NB4 (cell line): ENCODE measurements around the gene UBAC2.

Experiments used
- DNase-seq: peaks from one replicate; pipeline ENCODE4 v3.0.0; 2010; ENCODE audit warnings: low read depth
- H3K4me3 ChIP-seq: one replicate; pipeline ENCODE4 v1.5.1; 2011; ENCODE audit warnings: mild to moderate bottlenecking, low read depth, low read length, moderate library complexity
- CTCF ChIP-seq: IDR thresholded peaks from one replicate; pipeline ENCODE4 v1.5.1; 2012; ENCODE audit warnings: low read depth, low read length
- MAX ChIP-seq: IDR thresholded peaks from 2 replicates; pipeline ENCODE4 v1.6.1; 2011; ENCODE audit warnings: low read depth, low read length
- MYC ChIP-seq: IDR thresholded peaks from 2 replicates; pipeline ENCODE4 v1.6.1; 2011; ENCODE audit warnings: low read depth, low read length
- POLR2A ChIP-seq: IDR thresholded peaks from 2 replicates; pipeline ENCODE4 v1.6.1; 2011; ENCODE audit warnings: mild to moderate bottlenecking; ENCODE audit not compliant: insufficient read length; ENCODE audit errors: extremely low read depth

Gene UBAC2

GRCh38 chr13:99435998-99436397 is 235.3 kb downstream of the UBAC2 start:
- TF ChIP-seq POLR2A (no peak), CTCF (no peak), MYC (no peak), MAX (no peak)
- no peak for DNase-seq
- H3K4me3 ChIP-seq = no peak overlapping the region
